ENCODE measurements around the gene AHCY. TPM values are rescaled to one million over a fixed set of nuclear protein-coding genes. Genes with fewer than 3 reads are reported as not detected.
"Not testable (repeated sequence)": the region's sequence is repeated elsewhere in the genome, so short reads cannot be mapped to it uniquely, and the experiment has no call there.

AHCY gene
- total RNA-seq, 5 donors from 2014 or later (not counting 1 experiment from before 2014, with no cell fraction given): 15.3 to 28.3 (median 23.9) TPM

DNA sequence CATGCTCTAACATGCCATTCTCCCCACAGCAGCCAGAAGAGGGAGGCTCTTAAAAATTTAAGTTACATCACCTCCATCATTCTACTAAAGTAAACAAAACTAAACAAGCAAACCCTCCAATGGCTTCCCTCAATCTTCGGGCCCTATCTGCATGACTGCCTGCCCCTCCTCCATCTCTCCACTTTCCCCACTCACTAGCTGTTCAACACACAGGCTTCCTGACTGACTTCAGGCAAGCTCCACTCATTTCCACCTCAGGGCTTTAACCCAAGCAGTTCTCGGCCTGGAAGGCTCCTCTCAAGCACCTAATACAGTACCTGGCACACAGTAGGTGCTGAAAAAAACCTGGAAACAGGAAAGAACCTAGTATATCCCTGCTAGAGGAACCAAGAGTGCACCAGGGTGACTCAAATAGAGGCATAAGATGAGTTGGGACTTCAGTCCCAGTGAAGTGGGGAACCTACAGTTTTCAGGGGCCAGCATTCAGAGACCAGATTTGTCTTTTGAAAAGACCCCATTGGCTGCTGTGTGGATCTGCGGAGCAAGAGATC, 2.8 kb downstream of the AHCY start:
- Mint-ChIP-seq H3K27me3 (no peaks in the 10 kb centered on the region), H3K36me3 (no peaks in the 10 kb centered on the region), H3K4me1 (peaks cover 12 to 21% (median 15%) of the 10 kb centered on the region in 3 donors), H3K9me3 (no peaks in the 10 kb centered on the region), H3K4me3 (no peak overlapping the region), H3K27ac (no peak overlapping the region)
- H3K27me3 ChIP-seq (replicated peaks in 1 of 2; ENCODE audit: control insufficient read depth in 2 of 2, extremely low read depth in 1 of 2, insufficient read depth in 2 of 2, low read length in 1 of 2): no peaks in the 10 kb centered on the region
- H3K4me3 ChIP-seq (ENCODE audit: control insufficient read depth in 1 of 2, extremely low read depth in 1 of 2, low read length in 1 of 2): no peak overlapping the region
- ChIA-PET POLR2A (no interaction called here), CTCF (interaction anchor here (0.6 to 1.8 kb wide), 2 partner anchors 9 to 12 kb away, joined by 5 to 6 read pairs; no protein-coding TSS in a partner anchor)
- DNase-seq: no peak
- no peaks in the 10 kb centered on the region for H3K9me3 ChIP-seq
- H3K36me3 ChIP-seq (ENCODE audit: control insufficient read depth in 2 of 2, extremely low read depth in 1 of 2, insufficient read depth in 1 of 2, low read length in 1 of 2): no peaks in the 10 kb centered on the region
- 100% methylated on average over 2 of the region's 3 CpGs for WGBS (ENCODE audit: insufficient coverage)
- peaks cover 4 to 15% of the 10 kb centered on the region in 2 experiments for H3K4me1 ChIP-seq (ENCODE audit: control insufficient read depth in 1 of 2, extremely low read depth in 1 of 2, insufficient read depth in 2 of 2, low read length in 2 of 2)
- ATAC-seq (replicated peaks in 1 of 4): no peak
- H3K27ac ChIP-seq (ENCODE audit: low read length): no peak overlapping the region

DNA sequence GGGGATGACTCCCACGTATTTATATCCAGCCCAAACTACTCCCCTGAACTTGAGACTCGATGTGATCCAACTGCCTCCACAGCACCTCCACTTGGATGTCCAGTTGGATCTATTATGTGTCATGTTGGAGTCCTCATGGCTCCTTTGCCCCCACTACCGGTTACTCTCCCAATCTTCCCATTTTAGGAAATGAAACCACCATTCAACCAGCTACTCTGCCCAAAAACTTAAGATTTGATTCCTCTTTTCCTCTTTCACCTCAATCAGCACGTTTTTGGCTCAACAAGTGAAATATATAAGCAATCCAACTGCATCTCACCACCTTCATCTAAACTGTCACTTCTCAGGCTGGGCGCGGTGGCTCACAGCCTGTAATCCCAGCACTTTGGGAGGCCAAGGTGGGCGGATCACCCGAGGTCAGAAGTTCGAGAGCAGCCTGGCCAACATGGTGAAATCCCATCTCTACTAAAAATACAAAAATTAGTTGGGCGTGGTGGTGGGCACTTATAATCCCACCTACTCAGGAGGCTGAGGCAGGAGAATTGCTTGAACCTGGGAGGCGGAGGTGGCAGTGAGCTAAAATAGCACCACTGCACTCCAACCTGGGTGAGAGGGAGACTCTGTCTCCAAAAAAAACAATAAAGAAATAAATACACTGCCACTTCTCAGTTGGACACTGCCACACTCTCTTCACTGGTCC, 3.4 kb downstream of the AHCY start:
- Mint-ChIP-seq H3K27ac (no peak overlapping the region), H3K4me1 (peaks cover 12 to 21% (median 15%) of the 10 kb centered on the region in 3 donors), H3K4me3 (no peak overlapping the region), H3K27me3 (no peaks in the 10 kb centered on the region), H3K9me3 (no peaks in the 10 kb centered on the region), H3K36me3 (peaks cover 3% of the 10 kb centered on the region)
- ChIA-PET CTCF (interaction anchor here in 1 of 2 donors (0.6 kb wide), 1 partner anchor 9 kb away, joined by 5 read pairs; no protein-coding TSS in a partner anchor), POLR2A (no interaction called here)
- WGBS (ENCODE audit: insufficient coverage): 33% methylated on average over 1 of the region's 11 CpGs
- Histone ChIP-seq H3K9me3 (no peaks in the 10 kb centered on the region), H3K4me3 (ENCODE audit: control insufficient read depth in 1 of 2, extremely low read depth in 1 of 2, low read length in 1 of 2) (no peak overlapping the region), H3K27me3 (replicated peaks in 1 of 2; ENCODE audit: control insufficient read depth in 2 of 2, extremely low read depth in 1 of 2, insufficient read depth in 2 of 2, low read length in 1 of 2) (no peaks in the 10 kb centered on the region), H3K36me3 (ENCODE audit: control insufficient read depth in 2 of 2, extremely low read depth in 1 of 2, insufficient read depth in 1 of 2, low read length in 1 of 2) (peaks cover 0 to 2% of the 10 kb centered on the region in 2 donors), H3K4me1 (ENCODE audit: control insufficient read depth in 1 of 2, extremely low read depth in 1 of 2, insufficient read depth in 2 of 2, low read length in 2 of 2) (peaks cover 4 to 15% of the 10 kb centered on the region in 2 experiments), H3K27ac (ENCODE audit: low read length) (no peak overlapping the region)
- DNase-seq: no peak
- ATAC-seq (replicated peaks in 1 of 4): no peak

DNA sequence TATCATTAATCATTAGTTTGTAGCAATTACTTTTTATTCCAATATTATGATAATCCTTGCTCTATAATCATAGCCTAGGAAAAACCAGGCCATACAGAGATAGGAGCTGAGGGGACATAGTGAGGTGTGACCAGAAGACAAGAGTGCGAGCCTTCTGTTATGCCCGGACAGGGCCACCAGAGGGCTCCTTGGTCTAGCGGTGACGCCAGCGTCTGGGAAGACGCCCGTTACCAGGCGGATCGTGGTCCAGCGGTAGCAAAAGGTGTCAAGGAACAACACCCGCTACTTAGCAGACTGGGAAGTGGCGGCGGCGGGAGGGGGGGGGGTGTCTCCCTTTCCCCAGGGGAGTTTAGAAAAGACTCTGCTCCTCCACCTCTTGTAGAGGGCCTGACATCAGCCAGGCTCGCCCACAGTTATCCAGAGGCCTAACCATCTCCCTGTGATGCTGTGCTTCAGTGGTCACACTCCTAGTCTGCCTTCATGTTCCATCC, 4.8 kb downstream of the AHCY start:
- POLR2A ChIA-PET, H3K9me3 Mint-ChIP-seq: not testable (repeated sequence)

DNA sequence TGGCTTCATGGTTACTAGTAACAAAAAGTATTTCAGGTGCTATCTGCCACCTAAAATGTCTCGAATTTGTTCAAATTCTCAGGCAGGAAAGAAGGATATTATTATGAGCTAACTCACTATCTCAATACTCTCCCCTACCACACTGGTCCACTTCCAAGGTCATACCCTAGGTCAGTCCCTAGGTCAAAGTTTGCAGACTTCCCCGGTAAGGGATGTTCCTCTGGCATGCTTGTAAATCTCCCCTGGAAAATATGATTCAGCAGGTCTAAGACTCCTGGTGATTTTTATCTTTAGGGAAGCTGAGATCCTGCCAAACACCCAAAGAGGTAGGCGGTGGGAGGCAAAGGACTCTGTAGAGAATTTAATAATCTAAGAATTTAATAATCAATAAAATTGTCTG, 6.7 kb downstream of the AHCY start:
- no peak for ATAC-seq (replicated peaks in 1 of 4)
- Mint-ChIP-seq H3K4me1 (peaks cover 2 to 4% (median 3%) of the 10 kb centered on the region in 3 donors), H3K27ac (no peak overlapping the region), H3K36me3 (peaks cover 28% of the 10 kb centered on the region), H3K9me3 (no peaks in the 10 kb centered on the region), H3K27me3 (no peaks in the 10 kb centered on the region), H3K4me3 (no peak overlapping the region)
- Histone ChIP-seq H3K4me3 (ENCODE audit: control insufficient read depth in 1 of 2, extremely low read depth in 1 of 2, low read length in 1 of 2) (no peak overlapping the region), H3K27me3 (replicated peaks in 1 of 2; ENCODE audit: control insufficient read depth in 2 of 2, extremely low read depth in 1 of 2, insufficient read depth in 2 of 2, low read length in 1 of 2) (no peaks in the 10 kb centered on the region), H3K27ac (ENCODE audit: low read length) (no peak overlapping the region), H3K9me3 (no peaks in the 10 kb centered on the region), H3K4me1 (ENCODE audit: control insufficient read depth in 1 of 2, extremely low read depth in 1 of 2, insufficient read depth in 2 of 2, low read length in 2 of 2) (no peaks in the 10 kb centered on the region), H3K36me3 (ENCODE audit: control insufficient read depth in 2 of 2, extremely low read depth in 1 of 2, insufficient read depth in 1 of 2, low read length in 1 of 2) (peaks cover 5 to 16% of the 10 kb centered on the region in 2 donors)
- ChIA-PET CTCF (no interaction called here), POLR2A (no interaction called here)
- DNase-seq: no peak
- WGBS (ENCODE audit: insufficient coverage): 100% methylated on average over 1 of the region's 3 CpGs

More for the DNA sequence above, 4.8 kb downstream of the AHCY start:
- H3K36me3 ChIP-seq (ENCODE audit: control insufficient read depth in 2 of 2, extremely low read depth in 1 of 2, insufficient read depth in 1 of 2, low read length in 1 of 2); H3K4me1 ChIP-seq (ENCODE audit: control insufficient read depth in 1 of 2, extremely low read depth in 1 of 2, insufficient read depth in 2 of 2, low read length in 2 of 2); DNase-seq; H3K27ac ChIP-seq (ENCODE audit: low read length); H3K27me3 Mint-ChIP-seq; H3K9me3 ChIP-seq; H3K27me3 ChIP-seq (replicated peaks in 1 of 2; ENCODE audit: control insufficient read depth in 2 of 2, extremely low read depth in 1 of 2, insufficient read depth in 2 of 2, low read length in 1 of 2); H3K27ac Mint-ChIP-seq; ATAC-seq (replicated peaks in 1 of 4); CTCF ChIA-PET; H3K4me3 ChIP-seq (ENCODE audit: control insufficient read depth in 1 of 2, extremely low read depth in 1 of 2, low read length in 1 of 2); H3K4me3 Mint-ChIP-seq: not testable (repeated sequence)
- Mint-ChIP-seq H3K4me1 (peaks cover 10 to 15% (median 14%) of the 10 kb centered on the region in 3 donors), H3K36me3 (peaks cover 16% of the 10 kb centered on the region)
- WGBS (ENCODE audit: insufficient coverage): no CpG with 5 or more reads among the region's 15 CpGs

DNA sequence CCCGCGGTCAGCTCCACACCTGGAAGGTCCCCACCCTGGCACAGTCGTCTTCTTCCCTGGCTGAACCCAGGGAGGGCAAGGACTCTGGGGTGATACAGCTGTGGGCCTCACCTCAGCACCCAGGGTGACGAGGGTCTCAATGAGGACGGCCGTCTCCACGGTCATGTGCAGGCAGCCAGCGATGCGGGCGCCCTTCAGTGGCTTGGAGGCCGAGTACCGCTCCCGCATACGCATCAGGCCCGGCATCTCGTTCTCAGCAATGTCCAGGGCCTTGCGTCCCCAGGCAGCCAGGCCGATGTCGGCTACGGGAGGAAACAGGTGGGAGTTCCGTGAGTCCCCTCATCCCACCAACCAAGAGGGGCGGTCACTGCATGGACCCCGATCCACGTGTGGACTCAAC, 7.9 kb downstream of the AHCY start:
- H3K27me3 ChIP-seq (replicated peaks in 1 of 2; ENCODE audit: control insufficient read depth in 2 of 2, extremely low read depth in 1 of 2, insufficient read depth in 2 of 2, low read length in 1 of 2): no peaks in the 10 kb centered on the region
- CTCF ChIA-PET: interaction anchor here in 1 of 2 donors (0.7 kb wide), 1 partner anchor 18 kb away, joined by 3 read pairs; no protein-coding TSS in a partner anchor
- no peak for ATAC-seq (replicated peaks in 1 of 4)

DNA sequence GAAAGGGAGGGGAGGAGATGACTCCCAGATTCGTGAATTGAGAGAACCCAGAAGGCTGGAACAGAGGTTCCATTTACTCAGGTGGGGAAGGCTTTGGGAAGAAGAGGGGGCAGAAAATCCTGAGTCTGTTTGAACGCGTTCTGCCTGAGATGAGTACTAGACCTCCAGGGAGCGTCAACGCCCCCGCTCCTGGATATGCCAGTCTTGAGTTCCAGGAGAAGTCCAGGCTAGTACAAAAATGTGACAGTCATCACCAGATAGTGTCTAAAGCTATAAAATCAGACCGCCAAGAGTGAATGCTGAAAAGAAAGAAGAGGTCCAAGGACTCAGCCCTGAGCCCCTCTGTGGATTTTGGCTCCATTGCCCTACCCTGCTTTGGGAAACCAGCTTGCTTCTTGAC, 8.6 kb downstream of the AHCY start:
- POLR2A ChIA-PET: no interaction called here
- peaks cover 45% of the 10 kb centered on the region for H3K36me3 Mint-ChIP-seq

More for the DNA sequence above, 7.9 kb downstream of the AHCY start:
- Histone ChIP-seq H3K4me3 (ENCODE audit: control insufficient read depth in 1 of 2, extremely low read depth in 1 of 2, low read length in 1 of 2) (no peak overlapping the region), H3K27ac (ENCODE audit: low read length) (no peak overlapping the region), H3K4me1 (ENCODE audit: control insufficient read depth in 1 of 2, extremely low read depth in 1 of 2, insufficient read depth in 2 of 2, low read length in 2 of 2) (no peaks in the 10 kb centered on the region), H3K36me3 (ENCODE audit: control insufficient read depth in 2 of 2, extremely low read depth in 1 of 2, insufficient read depth in 1 of 2, low read length in 1 of 2) (peaks cover 8 to 27% of the 10 kb centered on the region in 2 donors), H3K9me3 (no peaks in the 10 kb centered on the region)
- Mint-ChIP-seq H3K9me3 (no peaks in the 10 kb centered on the region), H3K36me3 (peaks cover 39% of the 10 kb centered on the region), H3K27ac (no peak overlapping the region), H3K27me3 (no peaks in the 10 kb centered on the region), H3K4me1 (no peaks in the 10 kb centered on the region), H3K4me3 (no peak overlapping the region)
- no peak for DNase-seq
- POLR2A ChIA-PET: no interaction called here
- WGBS (ENCODE audit: insufficient coverage): 94% methylated on average over 15 of the region's 24 CpGs

More for the DNA sequence above, 8.6 kb downstream of the AHCY start:
- no peak overlapping the region for H3K27ac ChIP-seq (ENCODE audit: low read length)
- CTCF ChIA-PET: no interaction called here
- Mint-ChIP-seq H3K27ac (no peak overlapping the region), H3K4me3 (no peak overlapping the region), H3K9me3 (no peaks in the 10 kb centered on the region), H3K27me3 (no peaks in the 10 kb centered on the region), H3K4me1 (no peaks in the 10 kb centered on the region)
- H3K4me3 ChIP-seq (ENCODE audit: control insufficient read depth in 1 of 2, extremely low read depth in 1 of 2, low read length in 1 of 2): no peak overlapping the region
- DNase-seq (no peak), ATAC-seq (replicated peaks in 1 of 4) (no peak)
- H3K36me3 ChIP-seq (ENCODE audit: control insufficient read depth in 2 of 2, extremely low read depth in 1 of 2, insufficient read depth in 1 of 2, low read length in 1 of 2): peaks cover 13 to 32% of the 10 kb centered on the region in 2 donors
- no peaks in the 10 kb centered on the region for H3K4me1 ChIP-seq (ENCODE audit: control insufficient read depth in 1 of 2, extremely low read depth in 1 of 2, insufficient read depth in 2 of 2, low read length in 2 of 2)
- no peaks in the 10 kb centered on the region for H3K9me3 ChIP-seq
- WGBS (ENCODE audit: insufficient coverage): 93% methylated on average over 7 of the region's 7 CpGs
- no peaks in the 10 kb centered on the region for H3K27me3 ChIP-seq (replicated peaks in 1 of 2; ENCODE audit: control insufficient read depth in 2 of 2, extremely low read depth in 1 of 2, insufficient read depth in 2 of 2, low read length in 1 of 2)

All from T-cell (primary cell).